HEK293 (cell line): ENCODE data around the gene JAGN1.

Source experiments
- GLIS2 ChIP-seq: fragments of 450-650 bp; formaldehyde crosslinking; IDR thresholded peaks from 2 replicates; pipeline ENCODE4 v1.5.1; 2016; ENCODE audit warnings: missing biosample characterization, missing genetic modification characterization
- PRDM1 ChIP-seq: fragments of 450-650 bp; formaldehyde crosslinking; IDR thresholded peaks from 2 replicates; pipeline ENCODE4; 2016; ENCODE audit warnings: missing biosample characterization, missing genetic modification characterization
- TF ChIP-seq, protein P1 (sequence below): fragments of 450-650 bp; formaldehyde crosslinking; IDR thresholded peaks from 2 replicates; pipeline ENCODE4 v1.5.1; 2016; ENCODE audit warnings: missing biosample characterization, missing genetic modification characterization
- TF ChIP-seq, protein P2 (sequence below): fragments of 450-650 bp; formaldehyde crosslinking; IDR thresholded peaks from 2 replicates; pipeline ENCODE4 v1.5.1; 2016; ENCODE audit warnings: missing biosample characterization, missing genetic modification characterization, borderline replicate concordance

DNA sequence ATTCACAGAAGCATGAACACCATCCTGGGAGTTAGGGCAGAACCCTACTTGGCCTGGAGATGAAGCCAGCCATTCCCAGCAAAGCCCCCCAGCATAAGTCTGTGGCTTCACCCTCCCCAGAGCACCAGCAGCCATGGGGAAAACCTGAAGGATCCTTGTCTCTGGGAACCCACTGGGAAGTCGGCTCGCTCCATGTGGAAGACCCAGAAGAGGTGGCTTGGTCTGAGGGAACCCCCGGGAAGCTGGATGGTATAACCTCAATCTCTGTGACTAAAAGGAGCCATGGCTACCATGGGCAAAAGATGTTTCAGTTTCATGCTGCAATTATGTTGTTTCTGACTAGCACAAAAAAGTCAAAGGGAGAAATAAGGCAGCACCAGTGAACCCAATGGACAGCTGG lies 34.8 kb upstream of the JAGN1 start:
- TF ChIP-seq, protein P1, sequence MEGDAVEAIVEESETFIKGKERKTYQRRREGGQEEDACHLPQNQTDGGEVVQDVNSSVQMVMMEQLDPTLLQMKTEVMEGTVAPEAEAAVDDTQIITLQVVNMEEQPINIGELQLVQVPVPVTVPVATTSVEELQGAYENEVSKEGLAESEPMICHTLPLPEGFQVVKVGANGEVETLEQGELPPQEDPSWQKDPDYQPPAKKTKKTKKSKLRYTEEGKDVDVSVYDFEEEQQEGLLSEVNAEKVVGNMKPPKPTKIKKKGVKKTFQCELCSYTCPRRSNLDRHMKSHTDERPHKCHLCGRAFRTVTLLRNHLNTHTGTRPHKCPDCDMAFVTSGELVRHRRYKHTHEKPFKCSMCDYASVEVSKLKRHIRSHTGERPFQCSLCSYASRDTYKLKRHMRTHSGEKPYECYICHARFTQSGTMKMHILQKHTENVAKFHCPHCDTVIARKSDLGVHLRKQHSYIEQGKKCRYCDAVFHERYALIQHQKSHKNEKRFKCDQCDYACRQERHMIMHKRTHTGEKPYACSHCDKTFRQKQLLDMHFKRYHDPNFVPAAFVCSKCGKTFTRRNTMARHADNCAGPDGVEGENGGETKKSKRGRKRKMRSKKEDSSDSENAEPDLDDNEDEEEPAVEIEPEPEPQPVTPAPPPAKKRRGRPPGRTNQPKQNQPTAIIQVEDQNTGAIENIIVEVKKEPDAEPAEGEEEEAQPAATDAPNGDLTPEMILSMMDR (tag by site-specific recombination): no peak
- no peak for TF ChIP-seq GLIS2 (tag by site-specific recombination)
- TF ChIP-seq, protein P2, sequence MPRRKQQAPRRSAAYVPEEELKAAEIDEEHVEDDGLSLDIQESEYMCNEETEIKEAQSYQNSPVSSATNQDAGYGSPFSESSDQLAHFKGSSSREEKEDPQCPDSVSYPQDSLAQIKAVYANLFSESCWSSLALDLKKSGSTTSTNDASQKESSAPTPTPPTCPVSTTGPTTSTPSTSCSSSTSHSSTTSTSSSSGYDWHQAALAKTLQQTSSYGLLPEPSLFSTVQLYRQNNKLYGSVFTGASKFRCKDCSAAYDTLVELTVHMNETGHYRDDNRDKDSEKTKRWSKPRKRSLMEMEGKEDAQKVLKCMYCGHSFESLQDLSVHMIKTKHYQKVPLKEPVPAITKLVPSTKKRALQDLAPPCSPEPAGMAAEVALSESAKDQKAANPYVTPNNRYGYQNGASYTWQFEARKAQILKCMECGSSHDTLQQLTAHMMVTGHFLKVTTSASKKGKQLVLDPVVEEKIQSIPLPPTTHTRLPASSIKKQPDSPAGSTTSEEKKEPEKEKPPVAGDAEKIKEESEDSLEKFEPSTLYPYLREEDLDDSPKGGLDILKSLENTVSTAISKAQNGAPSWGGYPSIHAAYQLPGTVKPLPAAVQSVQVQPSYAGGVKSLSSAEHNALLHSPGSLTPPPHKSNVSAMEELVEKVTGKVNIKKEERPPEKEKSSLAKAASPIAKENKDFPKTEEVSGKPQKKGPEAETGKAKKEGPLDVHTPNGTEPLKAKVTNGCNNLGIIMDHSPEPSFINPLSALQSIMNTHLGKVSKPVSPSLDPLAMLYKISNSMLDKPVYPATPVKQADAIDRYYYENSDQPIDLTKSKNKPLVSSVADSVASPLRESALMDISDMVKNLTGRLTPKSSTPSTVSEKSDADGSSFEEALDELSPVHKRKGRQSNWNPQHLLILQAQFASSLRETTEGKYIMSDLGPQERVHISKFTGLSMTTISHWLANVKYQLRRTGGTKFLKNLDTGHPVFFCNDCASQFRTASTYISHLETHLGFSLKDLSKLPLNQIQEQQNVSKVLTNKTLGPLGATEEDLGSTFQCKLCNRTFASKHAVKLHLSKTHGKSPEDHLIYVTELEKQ (tag by site-specific recombination): no peak
- TF ChIP-seq PRDM1 (tag by site-specific recombination): no peak
